GM12864 (cell line): ENCODE data around the gene HECTD1.
"Not testable (repeated sequence)": the region's sequence is repeated elsewhere in the genome, so short reads cannot be mapped to it uniquely, and the experiment has no call there.

Experiments
- DNase-seq: peaks from one replicate; pipeline ENCODE4 v3.0.0-alpha.2; 2011; ENCODE audit warnings: low read depth
- H3K4me3 ChIP-seq: 2 replicates; pipeline ENCODE4 v1.5.1; 2011; ENCODE audit warnings: mild to moderate bottlenecking, low read depth, low read length, control low read depth
- CTCF ChIP-seq: IDR thresholded peaks from 2 replicates; pipeline ENCODE4 v1.5.1; 2011; ENCODE audit warnings: low read depth, mild to moderate bottlenecking, moderate library complexity, low read length, control low read depth, inconsistent platforms; ENCODE audit errors: missing control alignments

Gene HECTD1

GRCh38 chr14:31203414-31203742 is 4.2 kb downstream of the HECTD1 start:
- no peak overlapping the region for H3K4me3 ChIP-seq
- DNase-seq: no peak
- TF ChIP-seq CTCF: no peak

- TF ChIP-seq CTCF: no peak
- H3K4me3 ChIP-seq: no peak overlapping the region
- DNase-seq: no peak
These were observed 6.5 kb downstream of the HECTD1 start for GRCh38 chr14:31201111-31201510.

GRCh38 chr14:31200702-31200990 is 6.9 kb downstream of the HECTD1 start:
- no peak for TF ChIP-seq CTCF
- no peak overlapping the region for H3K4me3 ChIP-seq
- no peak for DNase-seq

GRCh38 chr14:31197671-31198070 is 9.9 kb downstream of the HECTD1 start:
- DNase-seq: no peak
- TF ChIP-seq CTCF: no peak

GRCh38 chr14:31196839-31197492 is 10.6 kb downstream of the HECTD1 start:
- TF ChIP-seq CTCF: no peak
- H3K4me3 ChIP-seq: no peak overlapping the region
- DNase-seq: no peak

More at GRCh38 chr14:31197671-31198070, 9.9 kb downstream of the HECTD1 start:
- H3K4me3 ChIP-seq: no peak overlapping the region

GRCh38 chr14:31194661-31195060 is 12.9 kb downstream of the HECTD1 start:
- no peak for DNase-seq
- TF ChIP-seq CTCF: no peak
- H3K4me3 ChIP-seq: no peak overlapping the region

GRCh38 chr14:31194095-31194494 is 13.5 kb downstream of the HECTD1 start:
- H3K4me3 ChIP-seq: no peak overlapping the region
- TF ChIP-seq CTCF: no peak
- DNase-seq: no peak

- DNase-seq, H3K4me3 ChIP-seq: not testable (repeated sequence)
These were observed 15.0 kb downstream of the HECTD1 start for GRCh38 chr14:31192544-31192943.
